ENCODE measurements around the gene TXNDC11. TPM values are rescaled to one million over a fixed set of nuclear protein-coding genes. Genes with fewer than 3 reads are reported as not detected.
A peak's percentile ranks its signal among the peaks of the same experiment; 100 is the strongest.

TXNDC11 gene
- total RNA-seq, 2 experiments from 2014 or later = 21.7 to 24.4 TPM

GRCh38 chr16:11681976-11682654 is 60.5 kb downstream of the TXNDC11 start:
- DNase-seq (no peak), ATAC-seq (no peak)
- no peaks in the 10 kb centered on the region for H3K9me3 Mint-ChIP-seq
- peak overlapping the region; percentile 83 for H3K27ac Mint-ChIP-seq
- no peaks in the 10 kb centered on the region for H3K27me3 Mint-ChIP-seq
- intact Hi-C loops (cut with micrococcal nuclease) = no loop called here
- ChIA-PET POLR2A (interaction anchor here (2.3 kb wide), 1 partner anchor 13 kb away, joined by 7 read pairs; no protein-coding TSS in a partner anchor), CTCF (interaction anchor here (0.7 to 1.0 kb wide), 3 partner anchors 27 to 276 kb away, joined by 3 to 5 read pairs (median 3); no protein-coding TSS in a partner anchor)
- H3K36me3 Mint-ChIP-seq (ENCODE audit: low read depth) = peaks cover 31% of the 10 kb centered on the region
- peaks cover 57% of the 10 kb centered on the region for H3K4me1 Mint-ChIP-seq (ENCODE audit: low read depth)
- no peak overlapping the region for H3K4me3 Mint-ChIP-seq
- TF ChIP-seq CTCF (IDR thresholded peaks at IDR 0.05) = no peak

- peak; percentile 17 for ATAC-seq
- Mint-ChIP-seq H3K4me3 (no peak overlapping the region), H3K9me3 (no peaks in the 10 kb centered on the region), H3K4me1 (ENCODE audit: low read depth) (peaks cover 60% of the 10 kb centered on the region), H3K27ac (peak overlapping the region; percentile 83), H3K27me3 (no peaks in the 10 kb centered on the region), H3K36me3 (ENCODE audit: low read depth) (peaks cover 29% of the 10 kb centered on the region)
- DNase-seq = no peak
- CTCF ChIA-PET = interaction anchor here (0.7 to 1.1 kb wide), 4 partner anchors 27 to 275 kb away, joined by 3 to 5 read pairs (median 4); no protein-coding TSS in a partner anchor
- POLR2A ChIA-PET = no interaction called here
- intact Hi-C loops (cut with micrococcal nuclease) = no loop called here
- TF ChIP-seq CTCF (IDR thresholded peaks at IDR 0.05) = no peak
These were observed 61.1 kb downstream of the TXNDC11 start for GRCh38 chr16:11681556-11681955.

- Mint-ChIP-seq H3K27me3 (no peaks in the 10 kb centered on the region), H3K4me1 (ENCODE audit: low read depth) (peaks cover 69% of the 10 kb centered on the region), H3K36me3 (ENCODE audit: low read depth) (peaks cover 33% of the 10 kb centered on the region), H3K4me3 (no peak overlapping the region), H3K9me3 (no peaks in the 10 kb centered on the region), H3K27ac (peak overlapping the region; percentile 83)
- TF ChIP-seq CTCF (IDR thresholded peaks at IDR 0.05) = no peak
- ChIA-PET CTCF (interaction anchor here (1.1 kb wide), 1 partner anchor 274 kb away, joined by 4 read pairs; no protein-coding TSS in a partner anchor), POLR2A (interaction anchor here (1.1 to 2.1 kb wide), 2 partner anchors 11 to 160 kb away, joined by 3 to 7 read pairs; partner anchors contain the start of gene SNN)
- no peak for ATAC-seq
- no peak for DNase-seq
- intact Hi-C loops (cut with micrococcal nuclease) = no loop called here
These were observed 62.4 kb downstream of the TXNDC11 start for GRCh38 chr16:11679941-11680911.

GRCh38 chr16:11679250-11679649 is 63.4 kb downstream of the TXNDC11 start:
- no peak for ATAC-seq
- CTCF ChIA-PET = interaction anchor here (2.0 kb wide), 1 partner anchor 35 kb away, joined by 6 read pairs; no protein-coding TSS in a partner anchor
- H3K4me3 Mint-ChIP-seq = no peak overlapping the region
- peaks cover 75% of the 10 kb centered on the region for H3K4me1 Mint-ChIP-seq (ENCODE audit: low read depth)
- H3K27me3 Mint-ChIP-seq = no peaks in the 10 kb centered on the region
- peaks cover 27% of the 10 kb centered on the region for H3K36me3 Mint-ChIP-seq (ENCODE audit: low read depth)
- H3K9me3 Mint-ChIP-seq = no peaks in the 10 kb centered on the region
- H3K27ac Mint-ChIP-seq = peak overlapping the region; percentile 47
- intact Hi-C loops (cut with micrococcal nuclease) = no loop called here
- DNase-seq = no peak
- TF ChIP-seq CTCF (IDR thresholded peaks at IDR 0.05) = no peak
- POLR2A ChIA-PET = interaction anchor here (1.1 to 2.1 kb wide), 2 partner anchors 10 to 161 kb away, joined by 3 to 7 read pairs; partner anchors contain the start of gene SNN
